ENCODE results near the gene EMILIN2. TPM values are rescaled to one million over a fixed set of nuclear protein-coding genes. Genes with fewer than 3 reads are reported as not detected.
A peak's percentile ranks its signal among the peaks of the same experiment; 100 is the strongest.

EMILIN2 gene
- total RNA-seq, 1 experiment from 2014 or later = 20.0 TPM

DNA sequence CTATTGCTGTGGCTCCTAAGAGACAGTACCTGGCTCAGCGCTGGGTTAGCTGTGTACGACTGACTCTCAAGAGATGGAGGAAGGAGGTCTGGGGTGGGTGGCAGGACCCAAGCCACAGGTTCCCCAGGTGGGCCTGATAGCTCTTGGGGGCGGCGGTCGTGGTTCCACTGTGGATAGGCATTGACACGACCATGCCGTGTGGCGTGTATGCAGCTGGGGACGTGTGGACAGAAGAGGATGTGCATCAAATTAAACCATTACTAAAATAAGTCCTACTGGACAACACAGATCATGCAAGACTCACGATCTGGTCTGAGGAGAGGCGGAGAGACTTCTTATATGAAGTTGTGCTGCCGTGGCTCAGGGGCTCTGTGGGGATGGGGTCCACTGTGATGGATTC lies 78.1 kb downstream of the EMILIN2 start:
- Histone ChIP-seq H3K4me2 (ENCODE audit: insufficient read depth, insufficient read length, low read length) (no peak overlapping the region), H3K4me1 (ENCODE audit: insufficient read depth, low read length) (no peaks in the 10 kb centered on the region), H3K27me3 (ENCODE audit: insufficient read depth, low read length) (no peaks in the 10 kb centered on the region), H4K20me1 (ENCODE audit: control insufficient read depth, insufficient read depth, insufficient read length) (no peaks in the 10 kb centered on the region), H3T11ph (ENCODE audit: low read length) (no peak overlapping the region), H4K5ac (ENCODE audit: insufficient read length, low read depth, low read length) (no peak overlapping the region), H2AFZ (ENCODE audit: low read length) (no peak overlapping the region), H4K8ac (replicated peaks; ENCODE audit: insufficient read length, low read depth, low read length) (no peak overlapping the region), H2AK5ac (ENCODE audit: insufficient read length, low read length) (no peak overlapping the region), H3K4ac (ENCODE audit: low read depth, low read length) (no peak overlapping the region), H2BK120ac (ENCODE audit: low read depth, low read length, poor library complexity, severe bottlenecking) (no peak overlapping the region), H2BK15ac (ENCODE audit: low read depth, low read length) (no peak overlapping the region), H3K56ac (ENCODE audit: insufficient read length, low read depth, low read length) (no peak overlapping the region), H3K14ac (ENCODE audit: insufficient read depth, low read length) (no peak overlapping the region), H2BK20ac (ENCODE audit: low read depth, low read length, poor library complexity, severe bottlenecking) (no peak overlapping the region), H3K79me1 (ENCODE audit: insufficient read depth, low read depth, low read length, poor library complexity, severe bottlenecking) (no peaks in the 10 kb centered on the region), H3K9me3 (ENCODE audit: control insufficient read depth, low read depth, low read length) (no peaks in the 10 kb centered on the region), H4K91ac (ENCODE audit: insufficient read length, low read depth, low read length) (no peak overlapping the region), H2BK12ac (ENCODE audit: insufficient read length, low read depth, low read length) (no peak overlapping the region), H3K23ac (ENCODE audit: insufficient read length, low read depth, low read length) (no peak overlapping the region), H3K27ac (ENCODE audit: insufficient read length, low read depth, low read length) (no peak overlapping the region), H3K9ac (ENCODE audit: extremely low read depth, insufficient read length, low read length) (no peak overlapping the region), H3K18ac (ENCODE audit: insufficient read length, low read depth, low read length) (no peak overlapping the region), H3K23me2 (ENCODE audit: insufficient read length, low read depth, low read length, poor library complexity, severe bottlenecking) (no peaks in the 10 kb centered on the region), H3K79me2 (ENCODE audit: insufficient read depth, low read length) (no peaks in the 10 kb centered on the region), H2BK5ac (ENCODE audit: insufficient read length, low read length) (no peak overlapping the region)
- Mint-ChIP-seq H3K36me3 (ENCODE audit: insufficient read depth in 1 of 3, low read depth in 3 of 3) (peaks cover 36 to 61% (median 55%) of the 10 kb centered on the region in 3 experiments; a peak in 6 of 7 replicates), H3K27ac (peak overlapping the region in 1 of 3 experiments; percentile 78; a peak in 1 of 7 replicates), H3K4me1 (peaks cover 0 to 3% of the 10 kb centered on the region in 2 experiments; a peak in 2 of 4 replicates), H3K9me3 (no peaks in the 10 kb centered on the region), H3K27me3 (ENCODE audit: low read depth) (no peaks in the 10 kb centered on the region), H3K4me3 (no peak overlapping the region)
- no peak for DNase-seq
- no CpG with 5 or more reads among the region's 12 CpGs for WGBS (ENCODE audit: extremely low coverage, insufficient read length, low lambda C conversion rate)
- TF ChIP-seq, protein P1, sequence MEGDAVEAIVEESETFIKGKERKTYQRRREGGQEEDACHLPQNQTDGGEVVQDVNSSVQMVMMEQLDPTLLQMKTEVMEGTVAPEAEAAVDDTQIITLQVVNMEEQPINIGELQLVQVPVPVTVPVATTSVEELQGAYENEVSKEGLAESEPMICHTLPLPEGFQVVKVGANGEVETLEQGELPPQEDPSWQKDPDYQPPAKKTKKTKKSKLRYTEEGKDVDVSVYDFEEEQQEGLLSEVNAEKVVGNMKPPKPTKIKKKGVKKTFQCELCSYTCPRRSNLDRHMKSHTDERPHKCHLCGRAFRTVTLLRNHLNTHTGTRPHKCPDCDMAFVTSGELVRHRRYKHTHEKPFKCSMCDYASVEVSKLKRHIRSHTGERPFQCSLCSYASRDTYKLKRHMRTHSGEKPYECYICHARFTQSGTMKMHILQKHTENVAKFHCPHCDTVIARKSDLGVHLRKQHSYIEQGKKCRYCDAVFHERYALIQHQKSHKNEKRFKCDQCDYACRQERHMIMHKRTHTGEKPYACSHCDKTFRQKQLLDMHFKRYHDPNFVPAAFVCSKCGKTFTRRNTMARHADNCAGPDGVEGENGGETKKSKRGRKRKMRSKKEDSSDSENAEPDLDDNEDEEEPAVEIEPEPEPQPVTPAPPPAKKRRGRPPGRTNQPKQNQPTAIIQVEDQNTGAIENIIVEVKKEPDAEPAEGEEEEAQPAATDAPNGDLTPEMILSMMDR (conservative IDR thresholded peaks at IDR 0.05) = no peak
